Measurements from ENCODE around the gene FBXO4.
A peak's percentile ranks its signal among the peaks of the same experiment; 100 is the strongest.

The FBXO4 gene

GRCh38 chr5:41921874-41922273 is 3.2 kb upstream of the FBXO4 start:
- no peak for DNase-seq (ENCODE audit: low spot score)
- H3K4me3 ChIP-seq: no peak overlapping the region
- TF ChIP-seq CTCF (IDR thresholded peaks at IDR 0.05): no peak
- no peak overlapping the region for H3K27ac ChIP-seq

- Histone ChIP-seq H3K4me3 (peak overlapping the region; percentile 78), H3K27ac (peak overlapping the region; percentile 91 to 93)
- no peak for TF ChIP-seq CTCF (IDR thresholded peaks at IDR 0.05)
- DNase-seq (ENCODE audit: low spot score): no peak
Measured at GRCh38 chr5:41924526-41924871, 582 bp upstream of the FBXO4 start.

- TF ChIP-seq CTCF (IDR thresholded peaks at IDR 0.05): no peak
- Histone ChIP-seq H3K27ac (peak overlapping the region; percentile 91 to 93), H3K4me3 (peak overlapping the region; percentile 78)
- peak; percentile 76 for DNase-seq (ENCODE audit: low spot score)
Measured at GRCh38 chr5:41925555-41925951, 472 bp downstream of the FBXO4 start.

GRCh38 chr5:41927604-41928003 is 2.5 kb downstream of the FBXO4 start:
- Histone ChIP-seq H3K27ac (no peak overlapping the region), H3K4me3 (no peak overlapping the region)
- no peak for TF ChIP-seq CTCF (IDR thresholded peaks at IDR 0.05)
- DNase-seq (ENCODE audit: low spot score): no peak

GRCh38 chr5:41929035-41929434 is 4.0 kb downstream of the FBXO4 start:
- DNase-seq (ENCODE audit: low spot score): no peak
- no peak for TF ChIP-seq CTCF (IDR thresholded peaks at IDR 0.05)
- H3K27ac ChIP-seq: no peak overlapping the region
- no peak overlapping the region for H3K4me3 ChIP-seq

GRCh38 chr5:41932770-41933169 is 7.7 kb downstream of the FBXO4 start:
- TF ChIP-seq CTCF (IDR thresholded peaks at IDR 0.05): no peak
- Histone ChIP-seq H3K4me3 (no peak overlapping the region), H3K27ac (no peak overlapping the region)
- DNase-seq (ENCODE audit: low spot score): no peak

- DNase-seq (ENCODE audit: low spot score): no peak
- no peak overlapping the region for H3K27ac ChIP-seq
- H3K4me3 ChIP-seq: no peak overlapping the region
- TF ChIP-seq CTCF (IDR thresholded peaks at IDR 0.05): no peak
Measured at GRCh38 chr5:41935544-41935943, 10.5 kb downstream of the FBXO4 start.
